Activated naive CD4-positive, alpha-beta T cell treated with Interleukin-2 at 50 U/mL for 16 hours (primary cell): ENCODE measurements around the gene SEC24C.
A peak's percentile ranks its signal among the peaks of the same experiment; 100 is the strongest.
"Not testable (repeated sequence)": the region's sequence is repeated elsewhere in the genome, so short reads cannot be mapped to it uniquely, and the experiment has no call there.

Experiments used
- DNase-seq: peaks from one replicate; pipeline ENCODE4 v3.0.0-alpha.2; 2020

The SEC24C gene, protein sequence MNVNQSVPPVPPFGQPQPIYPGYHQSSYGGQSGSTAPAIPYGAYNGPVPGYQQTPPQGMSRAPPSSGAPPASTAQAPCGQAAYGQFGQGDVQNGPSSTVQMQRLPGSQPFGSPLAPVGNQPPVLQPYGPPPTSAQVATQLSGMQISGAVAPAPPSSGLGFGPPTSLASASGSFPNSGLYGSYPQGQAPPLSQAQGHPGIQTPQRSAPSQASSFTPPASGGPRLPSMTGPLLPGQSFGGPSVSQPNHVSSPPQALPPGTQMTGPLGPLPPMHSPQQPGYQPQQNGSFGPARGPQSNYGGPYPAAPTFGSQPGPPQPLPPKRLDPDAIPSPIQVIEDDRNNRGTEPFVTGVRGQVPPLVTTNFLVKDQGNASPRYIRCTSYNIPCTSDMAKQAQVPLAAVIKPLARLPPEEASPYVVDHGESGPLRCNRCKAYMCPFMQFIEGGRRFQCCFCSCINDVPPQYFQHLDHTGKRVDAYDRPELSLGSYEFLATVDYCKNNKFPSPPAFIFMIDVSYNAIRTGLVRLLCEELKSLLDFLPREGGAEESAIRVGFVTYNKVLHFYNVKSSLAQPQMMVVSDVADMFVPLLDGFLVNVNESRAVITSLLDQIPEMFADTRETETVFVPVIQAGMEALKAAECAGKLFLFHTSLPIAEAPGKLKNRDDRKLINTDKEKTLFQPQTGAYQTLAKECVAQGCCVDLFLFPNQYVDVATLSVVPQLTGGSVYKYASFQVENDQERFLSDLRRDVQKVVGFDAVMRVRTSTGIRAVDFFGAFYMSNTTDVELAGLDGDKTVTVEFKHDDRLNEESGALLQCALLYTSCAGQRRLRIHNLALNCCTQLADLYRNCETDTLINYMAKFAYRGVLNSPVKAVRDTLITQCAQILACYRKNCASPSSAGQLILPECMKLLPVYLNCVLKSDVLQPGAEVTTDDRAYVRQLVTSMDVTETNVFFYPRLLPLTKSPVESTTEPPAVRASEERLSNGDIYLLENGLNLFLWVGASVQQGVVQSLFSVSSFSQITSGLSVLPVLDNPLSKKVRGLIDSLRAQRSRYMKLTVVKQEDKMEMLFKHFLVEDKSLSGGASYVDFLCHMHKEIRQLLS

DNA sequence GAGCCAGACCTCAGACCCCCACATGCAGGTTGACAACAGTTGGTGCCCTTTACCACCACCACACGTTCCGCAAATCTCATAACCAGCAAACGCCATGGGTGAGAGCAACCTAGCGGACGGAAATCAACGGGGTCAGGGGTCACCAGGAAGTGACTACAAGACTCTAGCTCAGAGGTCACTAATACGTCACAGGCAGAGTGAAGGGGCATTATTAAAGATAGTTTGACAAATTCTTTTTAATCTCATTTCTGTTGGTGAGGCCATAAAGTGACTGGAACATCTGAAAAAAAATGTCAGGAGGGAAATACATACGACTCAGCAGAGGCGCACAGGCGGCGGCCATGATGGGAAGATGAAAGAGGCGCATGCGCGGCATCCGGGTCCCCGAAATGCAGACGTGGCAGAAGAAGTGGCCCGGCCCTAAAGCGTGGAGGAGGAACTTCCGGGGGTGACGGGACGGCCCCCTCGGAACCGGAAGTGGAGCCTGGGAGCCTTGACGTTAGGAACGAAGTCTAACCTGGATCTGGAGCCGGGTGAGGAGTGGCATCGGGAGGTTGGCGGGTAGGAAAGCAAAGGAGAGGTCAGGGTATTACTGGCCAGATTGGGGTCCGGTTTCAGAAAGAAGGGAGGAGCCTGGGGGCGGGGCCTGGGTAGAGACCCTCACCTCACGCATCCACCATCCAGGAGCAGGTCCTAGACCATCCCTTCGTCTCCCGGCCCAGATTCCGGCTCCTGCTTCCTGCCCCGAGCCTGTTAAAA is at the start of gene SEC24C:
TSS of gene SEC24C (plus strand) at position 468 of the 759 bp plus-strand sequence. CDS start 2,461 bp downstream, outside the sequence.
- DNase-seq, result peak; percentile 95

DNA sequence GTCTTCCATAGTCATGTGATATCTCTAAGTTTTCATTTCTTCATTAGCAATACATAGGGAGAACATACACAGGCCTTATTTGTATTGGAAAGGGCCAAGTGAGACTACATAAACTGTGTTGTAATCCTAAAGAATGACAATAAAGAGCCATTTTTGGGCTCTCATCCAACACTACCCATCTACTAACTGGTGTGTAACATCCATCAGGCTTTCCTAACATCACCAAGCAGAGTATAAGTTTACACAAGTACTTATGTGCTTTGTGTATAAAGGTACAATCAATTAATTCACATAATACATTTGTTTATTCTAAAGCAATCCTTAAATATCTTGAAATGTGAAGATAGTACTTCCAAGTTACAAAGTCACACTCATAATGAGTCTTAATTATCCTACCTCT is 48.9 kb upstream of the SEC24C start:
- DNase-seq, result not testable (repeated sequence)

DNA sequence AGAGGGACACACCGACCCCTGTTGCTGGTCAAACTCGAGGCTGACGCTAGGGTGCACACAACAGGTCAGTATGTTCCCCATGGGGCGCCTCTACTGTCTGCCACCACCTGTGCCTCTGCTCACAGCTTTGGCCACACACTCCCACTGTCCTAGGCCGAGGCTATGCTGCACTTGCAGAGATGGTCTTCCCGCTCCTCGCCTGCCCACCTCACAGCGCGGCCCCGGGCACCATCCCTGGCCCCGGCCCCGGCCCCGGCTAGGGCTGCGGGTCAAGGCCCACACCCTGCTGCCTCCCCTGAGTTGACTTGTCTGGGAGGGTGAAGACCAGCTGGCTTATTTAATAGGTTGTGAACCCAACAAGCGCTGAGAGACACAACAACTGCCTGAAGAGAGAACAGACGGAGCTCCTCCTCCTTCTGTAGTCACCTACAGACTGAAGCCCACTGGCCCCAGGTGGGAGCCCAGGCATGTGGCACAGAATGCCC is 46.5 kb upstream of the SEC24C start, which contains the start of gene AGAP5:
TSS of gene AGAP5 (minus strand) at position 435 of the 485 bp plus-strand sequence. CDS start at position 81, 354 bp downstream.
- not testable (repeated sequence) for DNase-seq

DNA sequence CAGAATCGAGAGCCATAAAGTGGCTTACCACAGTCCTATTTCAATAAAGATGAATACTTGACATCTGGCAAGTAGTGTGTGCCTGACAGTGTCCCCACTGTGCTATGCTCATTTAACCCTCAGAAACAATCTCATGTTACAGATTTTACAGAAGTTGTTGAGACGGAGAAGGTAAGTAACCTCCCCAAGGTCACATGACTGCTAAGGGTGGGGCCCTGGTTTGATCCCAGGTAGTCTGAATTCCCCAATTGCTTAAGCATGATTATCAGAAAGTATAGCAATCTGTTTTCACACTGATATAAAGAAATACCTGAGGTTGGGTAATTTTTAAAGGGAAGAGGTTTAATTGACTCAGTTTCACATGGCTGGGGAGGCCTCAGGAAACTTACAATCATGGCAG is 45.4 kb upstream of the SEC24C start:
- not testable (repeated sequence) for DNase-seq

DNA sequence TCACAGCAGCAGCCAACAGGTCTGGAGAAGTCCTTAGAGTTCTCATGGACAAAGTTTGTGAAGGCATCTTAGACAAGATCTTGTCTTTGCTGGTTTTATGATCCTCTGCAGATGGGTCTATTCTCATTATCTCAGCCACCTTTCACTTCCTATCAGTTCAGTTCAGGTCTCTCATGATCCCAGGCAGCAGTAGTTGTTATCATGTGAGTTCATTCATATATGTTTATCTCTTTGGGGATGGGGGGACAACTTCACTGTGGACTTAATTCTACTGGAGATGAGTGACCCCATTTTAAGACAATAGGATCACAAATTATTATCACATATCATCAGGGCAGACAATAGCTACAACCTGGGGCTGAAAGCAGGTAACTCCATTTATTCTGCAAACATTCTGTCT is 40.2 kb upstream of the SEC24C start:
- not testable (repeated sequence) for DNase-seq

DNA sequence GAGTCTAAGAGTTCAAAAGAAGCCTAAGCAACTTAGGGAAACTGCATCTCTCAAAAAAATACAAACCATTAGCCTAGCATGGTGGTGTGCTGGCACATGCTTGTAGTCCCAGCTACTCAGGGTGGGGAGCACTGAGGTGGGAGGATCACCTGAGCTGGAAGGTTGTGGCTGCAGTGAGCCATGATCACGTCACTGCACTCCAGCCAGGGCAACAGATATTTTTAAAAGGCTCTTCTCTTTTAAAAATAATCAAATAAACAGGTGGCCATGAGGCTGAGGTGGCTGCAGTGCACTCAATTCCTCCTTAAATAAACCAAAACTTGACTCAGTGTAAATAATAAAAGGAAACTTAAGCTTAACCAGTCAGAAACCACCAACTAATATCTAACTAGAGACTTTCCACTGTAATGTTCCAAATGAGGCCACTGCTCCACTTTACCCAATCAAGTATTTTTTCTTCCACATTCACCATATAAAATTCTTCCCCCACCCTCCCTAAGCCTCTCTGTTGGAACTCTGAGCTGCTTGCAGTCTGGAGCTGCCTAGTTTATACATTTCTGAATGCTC is 38.6 kb upstream of the SEC24C start:
- DNase-seq, result not testable (repeated sequence)

DNA sequence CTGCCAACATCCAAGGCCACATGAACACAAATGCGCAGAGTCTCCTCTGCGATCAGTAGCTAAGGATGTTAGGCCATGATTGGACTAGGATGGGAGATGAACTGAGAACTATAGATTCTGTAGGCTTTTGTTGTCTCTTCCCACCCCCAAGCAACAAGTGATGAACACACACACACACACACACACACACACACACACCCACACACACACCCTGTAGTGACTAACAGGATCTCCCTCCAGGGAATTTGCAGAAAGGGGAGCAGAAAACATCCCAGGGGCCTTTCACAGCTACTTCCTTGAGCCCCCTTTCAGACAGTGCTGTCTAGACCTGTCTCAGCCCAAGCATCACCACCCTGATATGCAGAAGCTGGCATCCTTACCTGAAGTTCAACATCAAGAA is 37.7 kb upstream of the SEC24C start:
- not testable (repeated sequence) for DNase-seq

DNA sequence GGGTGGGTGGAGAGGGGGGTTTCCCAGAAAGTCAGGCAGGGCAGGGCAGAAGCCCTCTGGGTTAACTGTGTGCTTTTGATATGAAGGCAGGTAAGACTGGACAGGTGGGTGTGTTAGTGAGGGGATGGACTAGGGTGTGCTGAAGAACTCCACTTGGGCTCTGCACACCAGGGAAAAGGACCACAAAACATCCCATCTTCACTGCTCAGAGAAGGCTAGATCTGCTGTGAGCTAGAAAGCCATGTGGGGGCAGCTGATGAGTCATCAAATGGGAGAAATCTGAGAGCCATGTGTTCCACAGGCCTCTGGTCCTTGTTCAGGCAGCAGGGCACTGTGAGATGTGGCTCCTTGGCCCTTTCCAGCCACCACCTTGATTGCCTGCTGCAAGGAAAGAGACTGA is 36.5 kb upstream of the SEC24C start:
- DNase-seq, result not testable (repeated sequence)

DNA sequence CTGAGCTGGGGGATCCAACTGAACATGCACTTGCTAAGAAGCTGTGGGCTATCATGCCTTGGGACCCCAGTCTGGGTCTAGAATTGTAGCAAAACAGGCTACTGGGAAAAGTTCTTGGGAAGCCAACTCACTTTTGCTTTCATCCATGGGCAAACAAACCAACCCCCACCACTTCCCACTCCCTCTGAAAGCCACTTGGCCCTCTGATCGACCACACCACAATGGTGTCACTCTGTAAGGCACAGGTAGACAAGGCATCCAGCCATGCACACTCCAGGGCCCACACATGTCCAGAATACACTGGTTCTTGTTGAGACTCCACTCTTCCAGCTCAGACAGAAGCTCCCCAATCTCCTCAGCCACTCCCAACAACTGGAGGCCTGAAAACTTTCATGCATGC is 36.0 kb upstream of the SEC24C start:
- not testable (repeated sequence) for DNase-seq

DNA sequence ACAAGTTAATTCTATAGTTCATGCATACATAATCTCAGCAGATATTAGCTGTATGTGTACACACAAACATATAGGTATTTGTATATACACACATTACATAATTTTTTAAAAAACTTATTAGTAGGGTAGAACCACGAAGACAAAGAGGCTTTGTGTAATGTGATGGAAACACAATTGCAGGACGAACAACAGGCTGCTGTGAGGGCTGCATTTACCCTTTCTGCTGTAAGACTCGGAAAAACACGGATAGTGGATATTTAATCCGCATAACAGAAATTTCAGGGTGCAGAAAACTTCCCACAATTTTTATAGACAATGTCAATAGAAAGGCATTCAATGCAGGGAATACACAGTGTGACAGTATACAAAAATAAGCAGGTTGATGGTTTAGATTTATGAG is 32.5 kb upstream of the SEC24C start:
- not testable (repeated sequence) for DNase-seq

DNA sequence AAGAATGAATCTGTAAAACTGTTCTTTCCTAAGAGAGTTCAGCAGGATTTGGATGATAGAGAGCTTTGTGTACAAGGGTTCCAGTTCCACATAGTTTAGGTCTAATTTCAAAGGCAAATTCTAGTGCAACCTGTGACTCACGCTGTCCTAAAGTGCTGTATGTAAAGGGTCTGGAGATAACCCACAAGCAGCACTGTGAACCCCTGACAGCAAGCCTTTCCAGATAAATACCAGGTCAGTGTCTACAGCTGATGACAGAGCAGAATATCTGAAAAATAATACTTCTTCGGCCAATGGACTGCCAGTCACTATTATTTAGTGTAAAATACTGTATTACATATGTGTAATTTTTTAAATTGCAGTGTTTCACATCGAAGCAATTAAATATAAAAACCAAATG is 30.3 kb upstream of the SEC24C start:
- DNase-seq, result not testable (repeated sequence)

DNA sequence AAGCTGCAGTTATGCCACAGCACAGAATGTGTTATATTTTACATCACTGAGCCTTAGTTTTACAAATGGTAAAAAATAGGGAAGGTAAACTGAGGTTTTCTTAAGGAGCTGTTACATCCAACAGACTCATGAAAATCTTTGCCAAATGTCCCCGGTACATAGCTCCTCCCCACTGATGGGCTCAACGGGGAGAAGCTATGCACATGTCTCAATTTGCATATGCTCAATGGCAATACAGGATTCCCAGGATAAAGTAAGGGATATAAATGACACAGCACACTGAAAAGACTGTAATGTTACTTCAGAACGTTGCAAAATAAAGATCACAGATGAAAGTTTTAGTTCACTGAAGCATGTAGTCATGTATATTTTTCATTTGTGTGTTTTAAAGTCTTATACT is 29.7 kb upstream of the SEC24C start:
- DNase-seq, result not testable (repeated sequence)

DNA sequence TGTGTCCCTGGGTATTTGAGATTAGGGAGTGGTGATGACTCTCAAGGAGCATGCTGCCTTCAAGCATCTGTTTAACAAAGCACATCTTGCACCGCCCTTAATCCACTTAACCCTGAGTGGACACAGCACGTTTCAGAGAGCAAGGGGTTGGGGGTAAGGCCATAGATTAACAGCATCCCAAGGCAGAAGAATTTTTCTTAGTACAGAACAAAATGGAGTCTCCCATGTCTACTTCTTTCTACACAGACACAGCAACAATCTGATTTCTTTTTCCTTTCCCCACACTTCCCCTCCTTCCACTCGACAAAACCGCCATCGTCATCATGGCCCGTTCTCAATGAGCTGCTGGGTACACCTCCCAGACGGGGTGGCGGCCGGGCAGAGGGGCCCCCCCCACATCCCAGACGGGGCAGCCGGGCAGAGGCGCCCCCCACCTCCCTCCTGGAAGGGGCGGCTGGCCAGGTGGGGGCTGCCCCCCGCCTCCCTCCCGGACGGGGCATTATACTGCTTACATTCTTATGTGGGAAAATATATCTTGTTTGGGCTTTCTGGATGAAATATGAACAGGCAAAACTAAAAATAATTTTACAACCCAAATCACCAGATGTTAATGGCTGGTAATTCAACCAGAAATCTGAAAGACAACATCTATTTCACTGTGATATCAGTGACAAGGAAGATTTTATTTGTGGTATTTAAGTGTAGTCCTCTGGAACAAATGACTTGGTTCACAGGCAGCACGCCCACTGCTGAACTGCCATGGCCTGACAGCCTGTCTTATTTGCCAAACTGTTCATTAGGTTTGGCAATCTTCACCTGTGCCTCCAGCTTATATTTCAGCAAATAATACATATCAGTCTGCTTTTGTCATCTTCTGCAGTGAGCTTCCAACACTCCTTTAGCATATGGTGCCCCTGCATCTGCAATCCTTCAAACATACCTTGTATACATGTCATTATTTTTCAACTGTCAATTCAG is 28.7 kb upstream of the SEC24C start:
- not testable (repeated sequence) for DNase-seq

DNA sequence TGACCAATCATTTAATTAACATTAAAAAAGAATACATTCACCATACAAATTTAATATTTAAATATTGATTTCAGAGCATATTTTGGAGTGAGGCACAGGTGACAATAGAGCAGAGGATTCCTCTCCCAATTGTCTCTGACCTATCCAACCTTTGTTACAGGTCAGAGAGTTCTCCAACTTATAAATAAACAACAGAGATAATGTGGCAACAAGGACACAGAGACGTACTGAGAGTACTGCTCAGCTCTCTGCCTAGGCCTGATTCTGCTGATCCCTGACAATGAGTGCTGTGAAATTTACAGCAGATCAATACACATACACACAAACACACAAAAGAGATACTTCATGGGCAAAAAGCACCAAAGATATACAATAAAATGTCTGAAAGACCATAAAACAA is 27.9 kb upstream of the SEC24C start:
- no peak for DNase-seq

DNA sequence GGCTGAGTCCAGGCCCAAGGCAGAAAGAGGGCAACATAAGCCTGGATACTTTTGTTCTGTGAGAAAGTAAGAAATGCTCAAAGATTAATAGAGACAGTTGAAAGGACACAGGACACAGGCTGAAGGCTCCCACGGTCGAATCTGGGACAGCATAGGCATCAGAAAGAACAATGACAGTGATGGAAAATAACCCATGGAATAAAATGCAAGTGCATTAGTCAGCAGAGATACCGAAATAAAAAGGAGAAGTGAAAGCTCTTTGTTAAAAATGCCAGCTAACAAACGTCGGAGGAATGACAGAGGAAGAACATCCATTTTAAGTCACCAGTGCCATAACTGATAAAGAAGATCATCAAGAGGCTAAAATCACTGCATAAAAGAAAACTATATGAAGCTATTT is 26.6 kb upstream of the SEC24C start:
- DNase-seq, result no peak

DNA sequence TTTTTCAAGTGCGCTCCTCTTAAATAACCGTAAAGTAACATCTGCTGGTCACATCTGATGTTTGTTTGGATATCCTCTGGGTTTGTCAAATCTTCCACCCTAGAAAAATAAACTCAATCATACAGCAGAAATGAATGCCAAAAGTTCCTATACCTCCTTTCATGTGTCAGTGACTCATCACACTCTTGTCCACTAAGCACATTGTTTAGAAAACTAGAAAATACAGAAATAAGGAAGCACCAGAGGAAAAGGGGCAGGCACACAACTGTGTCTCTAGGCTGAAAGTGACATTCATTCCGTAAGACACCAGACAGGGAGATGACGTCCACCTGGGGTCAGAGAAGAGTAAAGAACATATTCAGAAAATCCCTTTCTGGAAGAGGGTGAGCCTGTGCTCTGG is 23.6 kb upstream of the SEC24C start:
- DNase-seq, result not testable (repeated sequence)

DNA sequence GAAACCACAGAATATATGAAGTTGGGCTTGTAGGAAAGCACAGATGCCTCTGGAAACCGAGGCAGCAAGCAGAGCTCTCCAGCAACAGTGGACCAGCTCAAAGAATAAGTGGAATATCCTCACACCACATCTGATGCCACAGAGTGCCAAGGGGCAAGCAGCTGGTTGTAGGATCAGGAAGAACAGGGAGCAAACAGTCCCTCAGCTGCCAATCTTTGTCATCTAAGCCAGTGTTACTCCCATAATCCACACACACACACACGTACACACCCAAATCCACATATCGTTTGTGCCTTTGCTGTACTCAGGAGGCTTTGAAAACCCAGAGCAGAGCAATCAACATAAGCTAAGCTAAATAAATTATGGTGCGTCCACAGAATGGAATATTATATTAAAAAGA is 20.7 kb upstream of the SEC24C start:
- DNase-seq, result no peak

DNA sequence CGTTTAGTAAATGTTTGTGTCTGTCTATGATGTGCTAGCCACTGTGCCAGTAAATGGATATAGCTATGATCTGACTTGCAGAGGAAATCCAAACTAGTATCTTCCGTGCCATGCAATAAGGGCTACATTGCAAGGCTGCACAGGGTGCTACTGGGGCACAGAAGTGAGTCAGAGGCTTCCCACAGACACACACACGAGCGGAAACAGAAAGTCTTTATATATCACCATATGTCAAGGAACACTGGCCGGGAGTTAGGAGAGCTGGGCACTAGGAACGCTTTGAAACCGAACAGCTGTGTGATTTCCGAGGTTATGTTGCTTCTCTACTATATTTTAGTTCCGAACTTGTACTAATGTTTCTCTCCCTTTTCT is 14.4 kb upstream of the SEC24C start:
- DNase-seq, result peak; percentile 56

DNA sequence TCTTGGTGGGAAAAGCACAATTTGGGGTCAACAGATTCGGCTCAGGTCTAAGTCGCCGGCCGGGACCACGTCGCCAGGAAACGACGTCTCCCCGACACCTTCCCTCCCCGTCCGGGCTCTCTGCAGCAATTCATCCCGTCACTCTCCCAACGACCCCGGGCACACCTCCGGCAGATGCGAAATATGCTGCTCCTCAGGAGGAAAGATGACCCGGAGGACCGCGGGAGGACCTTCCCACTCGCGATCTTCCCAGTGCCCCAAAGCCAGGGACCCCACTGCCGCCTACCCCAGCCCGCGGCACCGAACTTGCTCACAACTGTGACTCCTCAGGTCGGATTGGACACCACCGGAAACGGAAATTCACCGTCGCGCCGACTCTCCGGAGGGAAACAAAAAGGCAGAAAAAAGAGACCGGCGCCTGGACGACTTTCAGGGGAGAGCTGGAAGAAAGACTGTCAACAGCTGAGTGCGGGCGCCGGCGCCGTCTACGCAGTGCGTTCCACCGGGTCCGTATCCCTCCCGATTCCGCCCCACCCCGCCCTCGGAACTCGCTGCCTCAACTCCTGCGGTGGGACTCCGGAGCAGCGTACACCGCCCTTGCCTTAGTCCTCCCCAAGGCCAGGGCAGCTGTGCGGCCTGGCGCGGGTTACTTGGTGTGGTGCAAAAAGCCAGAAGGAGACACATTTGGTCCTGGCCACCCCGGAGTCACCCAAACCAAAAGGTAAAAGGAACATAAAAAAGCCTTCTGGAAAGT is 13.8 kb upstream of the SEC24C start:
- peak; percentile 93 for DNase-seq
